NCI-H345 treated with DMSO at 0.1 percent for 48 hours (cell line): Measurements from ENCODE around the gene FBXO34.
A peak's percentile ranks its signal among the peaks of the same experiment; 100 is the strongest.

Experiments
- DNase-seq: peaks from one replicate; lab custom pipeline; 2025; ENCODE audit not compliant: unreplicated experiment; lab: John Stamatoyannopoulos, UW

Gene FBXO34

GRCh38 chr14:55270832-55271571 lies at the start of gene FBXO34:
FBXO34 (plus strand) TSS chr14:55271421; CDS start chr14:55350391, 78,970 bp downstream.
- DNase-seq, result peak; percentile 98

GRCh38 chr14:55221968-55222367 lies 49.3 kb upstream of the FBXO34 start:
- no peak for DNase-seq

GRCh38 chr14:55223364-55223763 lies 47.9 kb upstream of the FBXO34 start:
- no peak for DNase-seq

GRCh38 chr14:55228261-55228660 lies 43.0 kb upstream of the FBXO34 start:
- DNase-seq, result no peak

- DNase-seq, result no peak
Observed at GRCh38 chr14:55233591-55233990, 37.6 kb upstream of the FBXO34 start.

GRCh38 chr14:55238019-55238680 lies 33.1 kb upstream of the FBXO34 start:
- DNase-seq, result no peak

- DNase-seq, result no peak
Observed at GRCh38 chr14:55239320-55239719, 31.9 kb upstream of the FBXO34 start.

GRCh38 chr14:55240526-55241178 lies 30.6 kb upstream of the FBXO34 start:
- no peak for DNase-seq

- no peak for DNase-seq
Observed at GRCh38 chr14:55241673-55242072, 29.5 kb upstream of the FBXO34 start.

GRCh38 chr14:55243386-55243785 lies 27.8 kb upstream of the FBXO34 start:
- DNase-seq, result no peak

GRCh38 chr14:55243813-55244212 lies 27.4 kb upstream of the FBXO34 start:
- no peak for DNase-seq

GRCh38 chr14:55245657-55246268 lies 25.5 kb upstream of the FBXO34 start:
- DNase-seq, result no peak

GRCh38 chr14:55248411-55248810 lies 22.8 kb upstream of the FBXO34 start:
- DNase-seq, result no peak

- DNase-seq, result no peak
Observed at GRCh38 chr14:55249423-55249822, 21.8 kb upstream of the FBXO34 start.

GRCh38 chr14:55253276-55253675 lies 17.9 kb upstream of the FBXO34 start:
- DNase-seq, result no peak

- no peak for DNase-seq
Observed at GRCh38 chr14:55254581-55254980, 16.6 kb upstream of the FBXO34 start.

- no peak for DNase-seq
Observed at GRCh38 chr14:55255979-55256378, 15.2 kb upstream of the FBXO34 start.

- DNase-seq, result no peak
Observed at GRCh38 chr14:55256586-55256985, 14.6 kb upstream of the FBXO34 start.

GRCh38 chr14:55265197-55265596 lies 6.0 kb upstream of the FBXO34 start:
- DNase-seq, result no peak

GRCh38 chr14:55267820-55268219 lies 3.4 kb upstream of the FBXO34 start:
- no peak for DNase-seq

- DNase-seq, result peak; percentile 29
Observed at GRCh38 chr14:55271572-55272298, 514 bp downstream of the FBXO34 start.
